GM23338 (cell line): ENCODE results near the gene RXRA.

ENCODE experiments used
- CREB1 ChIP-seq: fragments of 250-450 bp; sonication (Bioruptor Pico); IDR thresholded peaks from 2 replicates; pipeline ENCODE4 v1.5.0; 2020; ENCODE audit warnings: low read depth, mild to moderate bottlenecking, moderate library complexity
- CTCF ChIP-seq, 2 experiments: fragments of 200-600 bp in 1 of 2; sonication (generic) in 1 of 2; conservative IDR thresholded peaks; 2 replicates each; pipeline versions ENCODE4 v1.5.1 to v1.6.1; 2016 to 2017; ENCODE audit warnings: antibody characterized with exemption in 2 of 2, low read depth in 2 of 2, mild to moderate bottlenecking in 2 of 2, moderate library complexity in 1 of 2
- ETS1 ChIP-seq: IDR thresholded peaks from 2 replicates; pipeline ENCODE4 v1.6.1; 2016; ENCODE audit warnings: antibody characterized with exemption
- EZH2 ChIP-seq: fragments of 200-600 bp; sonication (generic); IDR thresholded peaks from one replicate; pipeline ENCODE4 v1.8.0; 2017; ENCODE audit warnings: antibody characterized with exemption, mild to moderate bottlenecking, low read depth; ENCODE audit not compliant: unreplicated experiment
- EZH2phosphoT487 ChIP-seq: fragments of 200-600 bp; sonication (generic); IDR thresholded peaks from one replicate; pipeline ENCODE4 v1.8.1; 2018; ENCODE audit warnings: antibody characterized with exemption; ENCODE audit not compliant: unreplicated experiment
- JUNB ChIP-seq: IDR thresholded peaks from one replicate; pipeline ENCODE4 v1.6.1; 2016; ENCODE audit warnings: antibody characterized with exemption; ENCODE audit not compliant: unreplicated experiment
- NANOG ChIP-seq: IDR thresholded peaks from 2 replicates; pipeline ENCODE4 v1.6.1; 2016; ENCODE audit warnings: antibody characterized with exemption, borderline replicate concordance
- POLR2AphosphoS5 ChIP-seq: IDR thresholded peaks from 2 replicates; pipeline ENCODE4 v1.6.1; 2016; ENCODE audit warnings: antibody characterized with exemption, low read depth
- REST ChIP-seq: IDR thresholded peaks from one replicate; pipeline ENCODE4 v1.6.1; 2018; ENCODE audit warnings: antibody characterized with exemption; ENCODE audit not compliant: unreplicated experiment
- STAT1 ChIP-seq: IDR thresholded peaks from one replicate; pipeline ENCODE4 v1.6.1; 2016; ENCODE audit warnings: antibody characterized with exemption; ENCODE audit not compliant: unreplicated experiment
- ZNF114 ChIP-seq: fragments of 250-450 bp; sonication (Bioruptor Pico); IDR thresholded peaks from 2 replicates; pipeline ENCODE4 v1.5.0; 2020; ENCODE audit warnings: mild to moderate bottlenecking, moderate library complexity

- TF ChIP-seq CTCF (conservative IDR thresholded peaks at IDR 0.05; ENCODE audit: low read depth in 2 of 2), result no peak
- TF ChIP-seq EZH2, result no peak
- TF ChIP-seq CREB1 (CRISPR knock-in tag), result no peak
- TF ChIP-seq POLR2AphosphoS5, result no peak
- no peak for TF ChIP-seq EZH2phosphoT487
- no peak for TF ChIP-seq REST
- TF ChIP-seq JUNB, result no peak
- no peak for TF ChIP-seq ZNF114 (CRISPR knock-in tag)
- TF ChIP-seq STAT1, result no peak
- no peak for TF ChIP-seq NANOG
- no peak for TF ChIP-seq ETS1
These were observed at the start of gene RXRA for GRCh38 chr9:134325813-134326723.
